Coronary artery (tissue), 2 donors: ENCODE measurements around the gene DYNLL1.
"Not testable (repeated sequence)": the region's sequence is repeated elsewhere in the genome, so short reads cannot be mapped to it uniquely, and the experiment has no call there.

Experiments
- DNase-seq: peaks from one replicate; pipeline ENCODE4 v3.0.0-alpha.2; 2017; ENCODE audit warnings: low spot score
- H3K27ac ChIP-seq, 2 donors: fragments of 200-600 bp; sonication (generic); one replicate each; pipeline ENCODE4 v1.5.1; 2016 to 2019
- H3K4me3 ChIP-seq: fragments of 200-600 bp; sonication (generic); 2 replicates; pipeline ENCODE4 v1.5.1; 2016; ENCODE audit warnings: mild to moderate bottlenecking, moderate library complexity
- TF ChIP-seq, protein P1 (sequence below): fragments of 200-600 bp; sonication (generic); IDR thresholded peaks from one replicate; pipeline ENCODE4 v1.5.1; 2019; ENCODE audit warnings: antibody characterized with exemption

The DYNLL1 gene

GRCh38 chr12:120497524-120498150 is 1.7 kb downstream of the DYNLL1 start:
- H3K27ac ChIP-seq, result peak overlapping the region; percentile 8 to 98
- TF ChIP-seq, protein P1, sequence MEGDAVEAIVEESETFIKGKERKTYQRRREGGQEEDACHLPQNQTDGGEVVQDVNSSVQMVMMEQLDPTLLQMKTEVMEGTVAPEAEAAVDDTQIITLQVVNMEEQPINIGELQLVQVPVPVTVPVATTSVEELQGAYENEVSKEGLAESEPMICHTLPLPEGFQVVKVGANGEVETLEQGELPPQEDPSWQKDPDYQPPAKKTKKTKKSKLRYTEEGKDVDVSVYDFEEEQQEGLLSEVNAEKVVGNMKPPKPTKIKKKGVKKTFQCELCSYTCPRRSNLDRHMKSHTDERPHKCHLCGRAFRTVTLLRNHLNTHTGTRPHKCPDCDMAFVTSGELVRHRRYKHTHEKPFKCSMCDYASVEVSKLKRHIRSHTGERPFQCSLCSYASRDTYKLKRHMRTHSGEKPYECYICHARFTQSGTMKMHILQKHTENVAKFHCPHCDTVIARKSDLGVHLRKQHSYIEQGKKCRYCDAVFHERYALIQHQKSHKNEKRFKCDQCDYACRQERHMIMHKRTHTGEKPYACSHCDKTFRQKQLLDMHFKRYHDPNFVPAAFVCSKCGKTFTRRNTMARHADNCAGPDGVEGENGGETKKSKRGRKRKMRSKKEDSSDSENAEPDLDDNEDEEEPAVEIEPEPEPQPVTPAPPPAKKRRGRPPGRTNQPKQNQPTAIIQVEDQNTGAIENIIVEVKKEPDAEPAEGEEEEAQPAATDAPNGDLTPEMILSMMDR, result no peak

DNA sequence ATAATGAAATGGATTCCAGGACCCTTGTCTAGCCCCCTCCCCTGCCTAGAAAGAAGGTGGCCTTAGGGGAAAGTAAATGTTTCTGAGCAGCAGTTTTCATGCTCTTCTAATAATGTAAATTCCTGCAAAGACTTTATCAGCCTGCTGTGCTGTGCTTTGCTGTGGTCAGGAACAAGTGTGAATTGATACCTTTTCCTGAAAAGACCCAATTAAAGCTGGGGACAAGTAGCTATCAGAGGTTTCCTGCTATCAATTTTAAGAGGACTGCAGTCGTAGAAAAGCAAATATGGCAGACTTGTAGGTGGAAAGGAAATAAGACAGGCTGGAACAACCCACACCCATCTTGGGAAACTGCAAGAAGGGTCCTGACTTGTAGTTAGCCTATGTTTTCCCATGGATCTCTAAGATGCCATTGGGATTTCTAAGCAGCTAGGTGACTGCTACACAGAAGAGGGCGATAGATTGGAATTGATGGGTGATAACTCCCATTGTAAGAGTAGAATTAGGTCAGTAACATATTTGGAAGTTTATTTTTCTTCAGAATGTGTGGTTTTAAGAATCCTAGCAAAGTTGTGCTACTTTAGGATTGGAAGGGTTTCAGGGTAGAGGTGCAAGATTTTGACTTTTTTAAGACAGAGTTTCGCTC is 3.1 kb downstream of the DYNLL1 start:
- TF ChIP-seq, protein P1, result no peak
- no peak for DNase-seq
- Histone ChIP-seq H3K27ac (no peak overlapping the region), H3K4me3 (no peak overlapping the region)

More at GRCh38 chr12:120497524-120498150, 1.7 kb downstream of the DYNLL1 start:
- H3K4me3 ChIP-seq, result peak overlapping the region; percentile 100
- no peak for DNase-seq

DNA sequence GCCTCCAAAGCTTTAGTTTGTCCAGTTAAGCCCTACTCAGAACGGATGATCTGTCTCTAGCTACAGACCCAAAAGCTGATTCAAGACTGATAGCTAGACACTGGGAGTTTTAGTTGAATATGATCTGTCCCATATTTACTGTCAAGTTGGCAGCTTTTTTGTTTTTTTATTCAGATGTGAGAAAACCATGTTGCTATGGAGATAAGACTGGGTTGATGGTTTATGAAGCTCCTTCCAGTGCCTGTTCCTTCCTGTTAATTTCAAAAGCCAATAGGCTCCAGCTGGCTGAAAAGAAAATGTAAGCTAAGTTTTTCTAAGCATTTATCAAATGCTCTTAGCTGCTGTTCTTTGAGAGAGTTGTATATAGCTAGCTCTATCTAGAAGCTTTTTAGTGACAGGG is 4.7 kb downstream of the DYNLL1 start:
- Histone ChIP-seq H3K27ac (no peak overlapping the region), H3K4me3 (no peak overlapping the region)
- TF ChIP-seq, protein P1, result no peak
- DNase-seq, result no peak

DNA sequence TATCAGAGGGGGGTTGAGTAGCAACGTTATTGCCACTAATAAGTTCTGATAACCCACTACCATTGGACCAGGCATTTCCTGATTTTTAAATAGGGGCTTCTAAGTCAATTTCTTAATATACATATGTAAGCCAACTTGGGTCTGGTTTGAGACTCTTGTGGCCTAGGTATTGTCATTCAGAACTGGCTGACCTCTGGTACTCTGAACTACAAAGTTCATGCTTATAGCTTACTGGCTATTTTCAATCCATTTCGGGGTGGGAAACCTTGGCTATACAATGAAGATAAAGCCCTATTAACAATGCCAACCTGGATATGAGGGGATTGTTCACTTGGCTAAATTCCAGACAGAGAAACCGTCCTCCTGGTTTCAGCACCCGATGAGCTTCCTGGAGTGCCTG is 8.7 kb downstream of the DYNLL1 start:
- TF ChIP-seq, protein P1, result no peak
- no peak for DNase-seq
- no peak overlapping the region for H3K27ac ChIP-seq
- no peak overlapping the region for H3K4me3 ChIP-seq

GRCh38 chr12:120508537-120508936 is 12.6 kb downstream of the DYNLL1 start:
- Histone ChIP-seq H3K4me3 (no peak overlapping the region), H3K27ac (no peak overlapping the region)
- DNase-seq, result no peak
- TF ChIP-seq, protein P1, result no peak

- Histone ChIP-seq H3K4me3 (no peak overlapping the region), H3K27ac (no peak overlapping the region)
- TF ChIP-seq, protein P1, result no peak
- no peak for DNase-seq
Observed at GRCh38 chr12:120514002-120514401, 18.1 kb downstream of the DYNLL1 start.

DNA sequence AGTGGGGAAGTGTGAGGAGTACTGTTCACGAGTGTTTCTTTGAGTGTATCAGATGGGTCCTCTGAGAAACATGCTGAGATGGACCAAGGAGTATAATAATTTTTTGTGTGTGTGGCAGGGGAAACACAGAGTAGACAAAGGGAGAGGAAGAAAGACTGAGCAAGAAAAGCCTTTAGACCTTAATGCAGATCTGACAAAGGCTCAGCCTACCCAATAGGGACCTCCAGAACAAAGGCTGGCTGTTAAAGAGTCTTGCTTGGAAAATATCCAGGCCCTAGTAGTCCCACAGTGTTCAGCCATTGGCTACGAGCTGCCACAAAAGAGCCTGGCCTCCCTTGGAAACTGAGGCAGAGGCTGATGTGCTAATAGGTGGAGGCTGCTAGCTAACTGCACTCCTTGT is 19.6 kb downstream of the DYNLL1 start:
- TF ChIP-seq, protein P1, result no peak
- DNase-seq, result no peak
- H3K27ac ChIP-seq, result no peak overlapping the region
- H3K4me3 ChIP-seq, result no peak overlapping the region

- H3K27ac ChIP-seq, H3K4me3 ChIP-seq, DNase-seq: not testable (repeated sequence)
Observed at GRCh38 chr12:120519324-120519723, 23.4 kb downstream of the DYNLL1 start.
